Esophagus muscularis mucosa (tissue), 4 donors: ENCODE data around the gene ZNF521. TPM values are rescaled to one million over a fixed set of nuclear protein-coding genes. Genes with fewer than 3 reads are reported as not detected.

Experiments used
- DNase-seq: peaks from one replicate; pipeline ENCODE4 v3.0.0-alpha.2; 2017; ENCODE audit errors: extremely low spot score
- H3K27ac ChIP-seq, 4 donors: fragments of 200-600 bp; sonication (generic); replicated peaks in 1 of 4; 1 replicate in 3 of 4; 2 replicates in 1 of 4; pipeline ENCODE4 v1.5.1; 2016 to 2019; ENCODE audit warnings: mild to moderate bottlenecking in 1 of 4
- H3K27me3 ChIP-seq, 4 donors: fragments of 200-600 bp; sonication (generic); one replicate each; pipeline versions ENCODE4 v1.5.1 to v1.6.0; 2016 to 2019
- H3K36me3 ChIP-seq, 4 donors: fragments of 200-600 bp; sonication (generic); one replicate each; pipeline ENCODE4 v1.5.1; 2016 to 2019
- H3K4me1 ChIP-seq, 4 donors: fragments of 200-600 bp; sonication (generic); one replicate each; pipeline ENCODE4 v1.5.1; 2016 to 2019
- H3K4me3 ChIP-seq, 4 donors: fragments of 200-600 bp; sonication (generic); 1 replicate in 2 of 4; 2 replicates in 2 of 4; pipeline ENCODE4 v1.5.1; 2016 to 2019; ENCODE audit warnings: mild to moderate bottlenecking in 4 of 4, moderate library complexity in 1 of 4
- H3K9me3 ChIP-seq, 4 donors: fragments of 200-600 bp; sonication (generic); 1 replicate in 3 of 4; 2 replicates in 1 of 4; pipeline ENCODE4 v1.5.1; 2016 to 2019
- CTCF ChIP-seq, 3 experiments: fragments of 200-600 bp in 2 of 3; fragments of 450-650 bp in 1 of 3; sonication (generic) in 2 of 3; IDR thresholded peaks; one replicate each; pipeline ENCODE4 v1.5.1; 2017 to 2019; ENCODE audit warnings: antibody characterized with exemption in 3 of 3, mild to moderate bottlenecking in 2 of 3, moderate library complexity in 1 of 3
- EP300 ChIP-seq: sonication (generic); formaldehyde crosslinking; IDR thresholded peaks from one replicate; pipeline ENCODE4 v1.6.1; 2017; ENCODE audit warnings: antibody characterized with exemption
- POLR2A ChIP-seq: fragments of 450-650 bp; IDR thresholded peaks from one replicate; pipeline ENCODE4 v1.6.1; 2017; ENCODE audit warnings: antibody characterized with exemption, moderate library complexity, mild to moderate bottlenecking, low read depth
- POLR2AphosphoS5 ChIP-seq, 2 donors: sonication (generic); formaldehyde crosslinking; IDR thresholded peaks; one replicate each; pipeline ENCODE4 v1.6.1; 2017; ENCODE audit warnings: antibody characterized with exemption in 2 of 2
- WGBS: methylation state at CpG from one replicate; pipeline ENCODE4 v1.1.5; 2018; 5-methylcytosine and 5-hydroxymethylcytosine counted together
- intact Hi-C: fragments of 100-400 bp; cut with DNase I; formaldehyde crosslinking; loops from one replicate; pipeline ENCODE4 v1.15.1; 2023
- total RNA-seq, 4 donors: library from RNA; depleted of rRNA; stranded (reverse); fragments of >200 nt; gene quantifications; one replicate each; pipeline versions ENCODE4 v1.1.0 to v1.2.1, GENCODE V29; 2016

The ZNF521 gene
- total RNA-seq, 4 donors from 2014 or later: 15.6 to 20.6 (median 16.9) TPM

- no peak for TF ChIP-seq EP300
- TF ChIP-seq CTCF (IDR thresholded peaks at IDR 0.05): no peak
- Histone ChIP-seq H3K9me3 (no peaks in the 10 kb centered on the region), H3K4me1 (no peaks in the 10 kb centered on the region), H3K27me3 (no peaks in the 10 kb centered on the region), H3K4me3 (no peak overlapping the region), H3K27ac (no peak overlapping the region), H3K36me3 (no peaks in the 10 kb centered on the region)
- WGBS: 57% methylated on average over 6 of the region's 6 CpGs
- no peak for DNase-seq
- intact Hi-C loops: no loop called here
Measured at GRCh38 chr18:25123438-25124232, 228.3 kb downstream of the ZNF521 start.

GRCh38 chr18:25121442-25121841 is 230.5 kb downstream of the ZNF521 start:
- TF ChIP-seq POLR2A: no peak
- no peak for TF ChIP-seq CTCF (IDR thresholded peaks at IDR 0.05)
- no peak for TF ChIP-seq EP300
- TF ChIP-seq POLR2AphosphoS5 (IDR thresholded peaks at IDR 0.05): no peak
- no peaks in the 10 kb centered on the region for H3K36me3 ChIP-seq
- no peak for DNase-seq
- peaks cover 0 to 10% (median 5%) of the 10 kb centered on the region in 4 donors for H3K9me3 ChIP-seq
- H3K4me3 ChIP-seq: no peak overlapping the region
- intact Hi-C loops: no loop called here
- no peak overlapping the region for H3K27ac ChIP-seq
- 100% methylated on average over 2 of the region's 2 CpGs for WGBS
- H3K4me1 ChIP-seq: no peaks in the 10 kb centered on the region
- no peaks in the 10 kb centered on the region for H3K27me3 ChIP-seq

DNA sequence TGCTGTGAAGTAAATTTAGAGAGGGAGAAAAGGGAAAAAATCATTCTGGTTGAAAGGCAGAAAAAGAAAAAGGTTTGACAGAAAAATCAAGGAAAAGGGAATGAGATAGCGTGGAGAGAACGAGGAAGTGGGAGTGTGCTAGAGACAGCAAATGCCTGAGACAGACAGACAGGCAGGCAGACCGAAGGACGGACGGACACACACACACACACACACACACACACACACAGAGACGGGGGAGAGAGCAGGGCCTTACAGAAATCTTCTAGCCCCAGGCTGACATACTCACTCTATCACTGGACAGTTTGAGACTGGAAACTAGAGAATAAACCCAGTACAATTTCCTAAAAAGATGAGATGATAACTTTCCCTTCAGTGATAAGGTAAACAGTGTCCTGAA is 238.4 kb downstream of the ZNF521 start:
- TF ChIP-seq POLR2AphosphoS5 (IDR thresholded peaks at IDR 0.05): no peak
- intact Hi-C loops: no loop called here
- H3K4me3 ChIP-seq: no peak overlapping the region
- WGBS: 76% methylated on average over 5 of the region's 6 CpGs
- no peaks in the 10 kb centered on the region for H3K4me1 ChIP-seq
- peaks cover 0 to 10% (median 5%) of the 10 kb centered on the region in 4 donors for H3K9me3 ChIP-seq
- no peak overlapping the region for H3K27ac ChIP-seq
- no peak for DNase-seq
- no peaks in the 10 kb centered on the region for H3K27me3 ChIP-seq
- H3K36me3 ChIP-seq: no peaks in the 10 kb centered on the region

GRCh38 chr18:25112821-25113434 is 239.0 kb downstream of the ZNF521 start:
- H3K4me3 ChIP-seq: no peak overlapping the region
- no peaks in the 10 kb centered on the region for H3K4me1 ChIP-seq
- DNase-seq: no peak
- no peaks in the 10 kb centered on the region for H3K36me3 ChIP-seq
- H3K27me3 ChIP-seq: no peaks in the 10 kb centered on the region
- H3K9me3 ChIP-seq: peaks cover 0 to 9% (median 4%) of the 10 kb centered on the region in 4 donors
- TF ChIP-seq EP300 (no peak), POLR2AphosphoS5 (IDR thresholded peaks at IDR 0.05) (no peak), CTCF (IDR thresholded peaks at IDR 0.05) (no peak), POLR2A (no peak)
- WGBS: 91% methylated on average over 7 of the region's 7 CpGs
- intact Hi-C loops: no loop called here
- H3K27ac ChIP-seq: no peak overlapping the region

GRCh38 chr18:25111377-25112288 is 240.3 kb downstream of the ZNF521 start:
- no peaks in the 10 kb centered on the region for H3K27me3 ChIP-seq
- no peak overlapping the region for H3K27ac ChIP-seq
- no peak overlapping the region for H3K4me3 ChIP-seq
- no peaks in the 10 kb centered on the region for H3K36me3 ChIP-seq
- H3K9me3 ChIP-seq: no peaks in the 10 kb centered on the region
- intact Hi-C loops: no loop called here
- DNase-seq: no peak
- TF ChIP-seq EP300 (no peak), CTCF (IDR thresholded peaks at IDR 0.05) (no peak), POLR2AphosphoS5 (IDR thresholded peaks at IDR 0.05) (no peak), POLR2A (no peak)
- WGBS: 94% methylated on average over 13 of the region's 13 CpGs
- H3K4me1 ChIP-seq: no peaks in the 10 kb centered on the region
